NCI-H774 (cell line): ENCODE data around the gene SLAIN1.
"Not testable (repeated sequence)": the region's sequence is repeated elsewhere in the genome, so short reads cannot be mapped to it uniquely, and the experiment has no call there.

ENCODE experiments used
- DNase-seq: peaks from one replicate; lab custom pipeline; 2025; lab: John Stamatoyannopoulos, UW

Gene SLAIN1

GRCh38 chr13:77697217-77698103 is at the start of gene SLAIN1:
SLAIN1 (plus strand) TSS chr13:77697687; CDS start chr13:77697914, 227 bp downstream.
- DNase-seq: peak; percentile 52

GRCh38 chr13:77650409-77650808 is 47.1 kb upstream of the SLAIN1 start:
- DNase-seq: no peak

- no peak for DNase-seq
Measured at GRCh38 chr13:77653301-77653700, 44.2 kb upstream of the SLAIN1 start.

GRCh38 chr13:77660016-77660415 is 37.5 kb upstream of the SLAIN1 start:
- DNase-seq: not testable (repeated sequence)

GRCh38 chr13:77660841-77661250 is 36.6 kb upstream of the SLAIN1 start:
- DNase-seq: no peak

GRCh38 chr13:77662301-77662700 is 35.2 kb upstream of the SLAIN1 start:
- not testable (repeated sequence) for DNase-seq

- not testable (repeated sequence) for DNase-seq
Measured at GRCh38 chr13:77662831-77663230, 34.7 kb upstream of the SLAIN1 start.

- DNase-seq: no peak
Measured at GRCh38 chr13:77674852-77675251, 22.6 kb upstream of the SLAIN1 start.

- no peak for DNase-seq
Measured at GRCh38 chr13:77678691-77679235, 18.7 kb upstream of the SLAIN1 start.

GRCh38 chr13:77687799-77688198 is 9.7 kb upstream of the SLAIN1 start:
- no peak for DNase-seq

GRCh38 chr13:77691871-77692270 is 5.6 kb upstream of the SLAIN1 start:
- DNase-seq: no peak

- DNase-seq: no peak
Measured at GRCh38 chr13:77692746-77693448, 4.6 kb upstream of the SLAIN1 start.

GRCh38 chr13:77693449-77693940 is 4.0 kb upstream of the SLAIN1 start:
- no peak for DNase-seq

GRCh38 chr13:77696006-77696878 is 1.2 kb upstream of the SLAIN1 start:
- DNase-seq: no peak

- no peak for DNase-seq
Measured at GRCh38 chr13:77696879-77697216, 639 bp upstream of the SLAIN1 start.

GRCh38 chr13:77698201-77699058 is 943 bp downstream of the SLAIN1 start:
- no peak for DNase-seq

- DNase-seq: no peak
Measured at GRCh38 chr13:77699059-77699680, 1.7 kb downstream of the SLAIN1 start.

GRCh38 chr13:77701305-77701704 is 3.8 kb downstream of the SLAIN1 start:
- DNase-seq: no peak

- DNase-seq: no peak
Measured at GRCh38 chr13:77702366-77702765, 4.9 kb downstream of the SLAIN1 start.

GRCh38 chr13:77703408-77703807 is 5.9 kb downstream of the SLAIN1 start:
- no peak for DNase-seq
